Measurements from ENCODE around the gene FAM13C.
A peak's percentile ranks its signal among the peaks of the same experiment; 100 is the strongest.
"Not testable (repeated sequence)": the region's sequence is repeated elsewhere in the genome, so short reads cannot be mapped to it uniquely, and the experiment has no call there.

FAM13C gene

DNA sequence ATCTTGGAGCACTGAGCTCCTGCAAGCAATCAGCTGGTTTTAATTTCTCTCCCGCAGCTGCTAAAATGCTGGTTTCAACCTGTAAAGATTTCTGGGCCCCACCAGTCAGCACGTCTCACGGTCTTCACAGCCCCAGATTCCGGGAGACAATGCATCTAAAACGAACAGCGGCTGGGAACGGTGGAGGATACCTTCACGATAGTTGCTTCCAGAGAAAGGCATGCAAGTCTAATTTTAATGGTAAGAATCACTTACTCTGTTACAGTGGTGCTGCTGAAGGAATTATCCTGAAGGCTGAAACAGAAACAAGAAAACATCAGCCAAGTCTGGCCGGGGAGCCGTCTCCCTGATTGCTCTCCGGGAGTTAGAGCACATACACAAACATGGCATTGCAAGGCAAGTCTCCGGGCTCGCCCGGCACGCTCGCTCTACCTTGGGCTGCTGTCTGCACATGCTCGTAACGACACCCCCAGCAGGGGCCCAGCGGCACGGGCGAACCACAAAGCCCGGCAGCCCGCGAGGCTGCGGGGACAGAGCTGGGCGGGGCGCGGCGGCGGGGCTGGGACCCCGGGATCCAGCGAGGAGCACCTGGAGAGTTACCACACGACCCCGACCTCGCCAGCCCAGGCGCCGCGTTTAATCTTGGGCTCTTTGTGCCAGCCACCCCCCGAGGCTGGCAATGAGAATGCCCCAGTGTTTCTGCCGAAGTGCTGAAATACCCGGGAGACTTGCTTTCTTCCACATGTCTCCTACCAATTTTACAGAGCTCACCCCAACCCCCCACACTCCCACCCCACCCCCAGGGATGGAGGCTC lies at the start of gene FAM13C:
FAM13C (minus strand) TSS at position 406 of the 815 bp plus-strand sequence; CDS start at position 317, 89 bp downstream.
- DNase-seq: peak; percentile 4

- DNase-seq: no peak
These were observed 42.9 kb upstream of the FAM13C start for GRCh38 chr10:59405235-59405634.

DNA sequence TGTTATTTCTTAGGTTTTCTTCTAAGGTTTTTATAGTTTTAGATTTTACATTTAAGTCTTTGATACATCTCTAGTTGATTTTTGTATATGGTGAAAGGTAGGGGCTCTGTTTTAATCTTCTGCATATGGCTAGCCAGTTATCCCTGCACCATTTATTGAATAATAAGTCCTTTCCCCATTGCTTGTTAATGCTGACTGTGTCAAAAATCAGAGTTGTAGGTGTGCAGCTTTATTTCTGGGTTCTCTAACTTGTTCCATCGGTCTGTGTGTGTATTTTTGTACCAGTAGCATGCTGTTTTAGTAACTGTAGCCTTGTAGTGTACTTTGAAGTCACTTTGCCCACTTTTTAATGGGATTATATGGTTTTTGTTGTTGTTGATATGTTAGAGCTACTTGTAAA lies 37.9 kb upstream of the FAM13C start:
- no peak for DNase-seq

- DNase-seq: not testable (repeated sequence)
These were observed 37.0 kb upstream of the FAM13C start for GRCh38 chr10:59399329-59399728.

DNA sequence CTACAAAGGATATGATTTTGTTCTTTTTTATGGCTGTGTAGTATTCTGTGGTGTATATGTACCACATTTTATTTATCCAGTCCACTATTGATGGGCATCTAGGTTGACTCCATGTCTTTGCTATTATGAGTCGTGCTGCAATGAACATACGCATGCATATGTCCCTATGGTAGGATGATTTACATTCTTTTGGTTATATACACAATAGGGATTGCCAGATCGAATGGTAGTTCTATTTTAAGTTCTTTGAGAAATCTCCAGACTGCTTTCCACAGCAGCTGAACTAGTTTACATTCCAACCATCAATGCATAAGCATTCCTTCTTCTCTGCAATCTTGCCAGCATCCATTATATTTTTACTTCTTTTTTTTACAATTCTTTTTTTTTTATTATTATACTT lies 35.6 kb upstream of the FAM13C start:
- no peak for DNase-seq

DNA sequence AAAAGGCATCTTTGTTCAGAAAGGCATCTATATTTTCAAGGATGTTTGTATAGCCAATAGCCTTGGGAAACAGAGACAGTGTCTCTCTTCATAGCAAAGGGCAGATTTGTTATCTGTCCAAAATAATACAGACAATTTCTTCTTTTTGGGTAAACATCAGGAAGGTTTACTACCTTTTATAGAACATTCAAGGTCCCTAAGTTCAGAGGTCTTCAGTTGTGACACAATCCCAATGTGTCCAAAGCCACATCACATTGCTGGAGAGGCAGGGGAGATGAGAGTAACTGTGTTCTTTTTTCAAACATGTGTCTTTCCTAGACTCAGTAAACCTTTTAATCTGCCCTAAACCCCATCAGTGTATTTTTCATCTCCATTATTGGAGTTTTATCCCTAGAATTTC lies 33.6 kb upstream of the FAM13C start:
- no peak for DNase-seq

GRCh38 chr10:59393349-59393748 lies 31.0 kb upstream of the FAM13C start:
- no peak for DNase-seq

GRCh38 chr10:59391060-59391459 lies 28.7 kb upstream of the FAM13C start:
- no peak for DNase-seq

DNA sequence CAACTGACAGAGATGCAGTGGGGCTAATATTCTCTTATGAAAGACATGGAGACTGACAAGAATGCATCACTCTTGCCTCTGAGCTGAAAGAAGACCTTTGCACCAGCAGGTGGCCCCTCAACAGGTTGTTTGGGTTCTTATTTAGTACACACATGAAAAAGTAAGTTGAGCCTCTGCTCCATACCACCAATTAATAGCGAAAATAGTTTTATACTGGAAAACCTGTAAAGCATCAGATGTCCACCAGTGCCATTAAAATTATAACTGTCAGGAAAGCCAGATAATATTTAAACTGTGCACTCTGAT lies 26.3 kb upstream of the FAM13C start:
- DNase-seq: no peak

DNA sequence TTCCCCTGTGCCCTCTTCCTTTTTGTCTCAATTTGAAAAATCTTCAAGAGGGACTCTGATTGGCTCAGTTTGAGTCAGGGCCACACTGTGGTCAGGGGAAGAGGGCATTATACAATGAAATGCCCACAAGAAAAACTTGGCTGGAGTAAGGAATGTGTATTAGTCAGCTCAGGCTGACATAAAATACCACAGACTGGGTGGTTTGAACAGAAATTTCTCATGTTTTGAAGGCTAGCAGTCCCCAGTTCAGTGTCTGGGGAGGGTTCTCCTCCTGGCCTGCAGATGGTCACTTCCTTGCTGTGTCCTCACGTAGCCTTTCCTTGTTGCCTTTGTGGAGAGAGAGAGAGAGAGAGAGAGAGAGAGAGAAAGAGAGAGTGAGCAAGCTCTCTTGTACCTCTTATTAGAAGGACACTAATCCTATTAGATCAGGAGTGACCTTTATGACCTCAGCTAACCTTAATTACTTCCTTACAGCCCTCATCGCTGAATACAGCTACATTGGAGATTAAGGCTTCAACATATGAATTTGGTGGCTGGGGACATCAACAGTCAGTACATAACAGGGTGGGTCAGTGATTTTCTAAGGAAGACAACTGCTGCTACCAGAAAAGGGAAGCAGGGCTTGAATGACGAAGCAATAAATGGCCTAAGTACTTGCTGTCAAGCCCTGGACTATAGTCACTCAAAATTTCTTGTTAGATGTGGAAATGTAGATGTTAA lies 25.8 kb upstream of the FAM13C start:
- no peak for DNase-seq

DNA sequence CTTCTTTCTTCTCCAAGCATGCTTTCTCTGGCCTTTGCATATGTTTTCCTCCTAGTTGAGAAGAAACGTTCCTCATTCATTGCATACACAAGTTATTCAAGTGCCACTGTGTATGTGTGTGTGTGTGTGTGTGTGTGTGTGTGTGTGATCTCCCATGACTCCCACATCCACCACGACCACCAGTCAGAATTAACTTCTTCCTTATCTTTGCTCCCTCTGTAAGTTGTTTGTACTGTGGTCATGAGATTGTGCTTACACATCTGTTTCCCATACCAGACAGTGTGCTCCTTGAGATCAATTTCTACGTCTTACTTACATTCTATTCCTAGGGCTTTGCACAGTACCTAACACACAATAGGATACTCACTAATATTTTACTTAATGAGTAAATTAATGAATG lies 22.4 kb upstream of the FAM13C start:
- no peak for DNase-seq

DNA sequence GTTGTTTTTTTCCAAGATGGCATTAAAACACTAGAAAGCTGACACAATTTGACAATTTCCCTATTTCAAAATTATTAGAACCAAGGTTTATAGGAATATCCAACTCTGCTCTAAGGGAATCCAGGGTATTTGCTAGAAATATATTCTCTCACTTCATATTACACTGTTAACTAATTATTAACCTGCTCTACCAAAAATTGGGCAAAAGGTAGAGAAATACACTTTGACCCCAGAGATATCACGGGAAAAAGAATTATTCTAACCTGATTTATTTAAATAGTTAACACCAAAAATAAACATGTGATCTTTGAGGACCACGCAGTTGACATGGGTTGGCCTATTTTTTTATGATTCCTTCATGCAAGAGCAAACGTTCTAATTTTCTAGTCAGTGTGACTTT lies 21.6 kb upstream of the FAM13C start:
- DNase-seq: no peak

- no peak for DNase-seq
These were observed 21.1 kb upstream of the FAM13C start for GRCh38 chr10:59383436-59383835.

GRCh38 chr10:59382831-59383295 lies 20.5 kb upstream of the FAM13C start:
- no peak for DNase-seq

- no peak for DNase-seq
These were observed 19.3 kb upstream of the FAM13C start for GRCh38 chr10:59381687-59382086.

DNA sequence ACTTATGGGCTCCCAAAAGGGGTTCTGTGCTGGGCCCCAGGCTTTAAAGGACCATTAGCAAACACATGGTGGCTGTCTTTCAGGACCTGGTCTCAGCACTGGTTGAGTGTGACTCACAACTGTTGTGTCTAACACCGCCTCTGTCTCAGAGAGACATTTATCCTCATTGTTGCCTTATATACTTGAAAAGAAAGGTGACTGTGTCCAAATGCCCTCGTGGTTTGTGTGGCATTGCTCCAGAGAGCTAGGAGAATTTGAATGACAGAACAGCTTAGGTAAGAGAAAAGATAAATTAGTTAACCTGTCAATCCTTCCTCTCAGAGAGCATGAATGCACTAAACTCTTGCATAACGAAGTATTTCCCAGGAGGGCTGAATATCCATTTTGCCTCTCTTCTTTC lies 14.5 kb upstream of the FAM13C start:
- DNase-seq: no peak

DNA sequence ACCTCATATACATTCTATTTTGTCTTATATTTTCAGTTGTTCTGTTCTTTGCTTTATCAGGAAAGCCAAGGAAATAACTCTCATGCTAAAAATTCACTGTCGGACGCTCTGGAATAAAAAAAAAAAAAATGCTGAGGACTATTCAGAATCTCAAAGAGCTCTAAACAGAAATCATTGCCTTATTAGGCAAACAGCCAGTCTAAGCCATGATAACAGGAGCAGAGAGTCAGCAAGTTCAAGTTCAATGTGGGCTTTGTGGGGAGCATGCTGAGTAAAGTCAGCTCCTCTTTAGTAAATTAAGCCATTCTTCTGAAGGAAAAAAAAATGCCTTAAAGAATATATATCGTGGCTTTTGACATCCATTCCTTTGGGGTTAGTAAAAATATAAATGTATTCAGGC lies 13.6 kb upstream of the FAM13C start:
- no peak for DNase-seq

DNA sequence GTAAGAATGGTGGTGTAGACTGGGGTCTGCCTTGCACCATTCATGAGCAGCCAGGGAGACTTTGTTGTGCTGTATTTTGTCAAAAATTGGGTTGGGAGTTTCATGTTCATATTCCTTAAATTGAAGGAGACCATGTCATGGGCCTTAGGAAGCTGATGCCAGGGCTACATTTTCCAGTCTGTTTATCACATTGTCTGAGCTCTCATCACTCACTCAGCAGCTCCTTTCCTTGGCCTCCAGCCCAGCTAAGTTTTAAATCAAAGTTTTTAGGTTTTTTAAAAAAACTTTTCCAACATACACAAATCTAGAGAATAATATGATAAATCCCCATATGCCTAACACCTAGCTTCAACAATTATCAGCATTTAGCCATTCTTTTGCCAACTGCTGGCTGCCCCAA lies 12.6 kb upstream of the FAM13C start:
- DNase-seq: no peak

DNA sequence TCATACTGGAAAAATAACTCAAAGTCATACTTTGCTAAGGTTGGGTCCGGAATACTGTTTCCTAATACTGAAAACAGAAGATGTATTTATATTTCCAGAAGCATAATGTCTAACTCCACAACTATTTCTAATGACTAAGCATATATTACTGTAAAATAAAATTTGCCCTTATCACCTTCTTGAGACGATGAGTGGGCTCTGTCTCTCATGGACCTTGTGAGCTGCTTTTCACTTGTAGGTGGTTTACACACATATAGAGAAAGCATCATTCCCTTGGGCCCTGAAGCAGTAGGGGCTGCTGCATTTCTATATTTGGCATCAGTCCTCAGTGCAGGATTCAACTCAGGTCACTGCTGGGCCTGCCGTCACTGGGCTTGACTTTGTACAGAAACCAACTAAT lies 10.7 kb upstream of the FAM13C start:
- DNase-seq: no peak

- no peak for DNase-seq
These were observed 10.2 kb upstream of the FAM13C start for GRCh38 chr10:59372543-59372942.

- DNase-seq: no peak
These were observed 3.9 kb upstream of the FAM13C start for GRCh38 chr10:59366290-59366689.

DNA sequence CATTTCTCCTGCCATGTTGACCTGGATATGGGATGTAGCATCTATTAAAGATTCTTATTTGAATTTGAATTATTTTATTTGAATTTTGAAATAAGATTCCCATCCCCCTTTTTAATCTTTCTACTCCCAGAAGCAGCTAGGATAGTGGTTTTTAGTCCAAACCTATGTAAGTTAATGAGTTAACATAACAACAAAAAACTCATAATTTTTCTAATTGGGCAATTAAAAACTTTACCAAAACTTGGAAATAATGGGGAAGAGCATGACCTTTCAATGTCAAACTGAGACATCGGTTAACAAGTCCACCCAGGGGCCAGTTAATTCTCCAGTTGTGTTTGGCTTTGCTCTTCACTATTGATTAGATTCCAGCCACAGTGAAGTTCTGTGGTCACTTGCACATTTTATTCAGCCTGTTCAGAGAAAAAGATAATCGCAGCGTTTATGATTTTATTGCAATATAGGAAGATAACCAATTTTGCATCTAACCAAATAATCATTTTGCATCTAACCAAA lies 1.2 kb upstream of the FAM13C start:
- DNase-seq: no peak

DNA sequence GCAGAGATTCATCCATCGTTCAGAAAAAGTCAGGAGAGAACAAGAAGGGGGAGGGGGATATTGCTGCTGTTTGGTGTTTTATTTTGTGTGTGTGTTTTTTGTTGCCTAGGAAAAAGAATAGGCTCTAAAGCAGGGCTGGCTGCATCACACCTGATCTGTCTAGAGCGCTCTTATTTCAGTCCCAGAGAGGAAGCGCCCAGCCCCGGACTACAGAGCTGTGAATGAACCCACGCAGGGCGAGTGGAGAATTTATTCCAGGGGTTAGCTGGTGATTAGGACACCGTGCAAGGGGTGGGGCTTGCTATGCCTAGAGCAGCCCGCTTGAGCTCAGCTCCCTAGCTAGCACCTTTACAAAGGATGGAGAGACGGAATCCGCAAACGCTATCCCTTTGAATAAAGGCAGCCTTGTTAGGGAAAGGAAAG lies 621 bp upstream of the FAM13C start:
- no peak for DNase-seq

GRCh38 chr10:59361663-59362143 lies 646 bp downstream of the FAM13C start:
- DNase-seq: no peak
